OCI-LY1 (cell line): ENCODE measurements around the gene STARD7.

Experiments used
- H2AFZ ChIP-seq: fragments of 200-600 bp; sonication (generic), shearing (Covaris generic); 2 replicates; pipeline ENCODE4 v1.6.0; 2014; ENCODE audit warnings: antibody characterized with exemption, mild to moderate bottlenecking, low read length
- H3F3A ChIP-seq: fragments of 200-600 bp; sonication (generic), shearing (Covaris generic); 2 replicates; pipeline ENCODE4 v1.6.0; 2014; ENCODE audit warnings: mild to moderate bottlenecking, antibody characterized with exemption, low read length, moderate library complexity; ENCODE audit not compliant: insufficient read depth
- H3K27ac ChIP-seq: fragments of 200-600 bp; sonication (generic); 2 replicates; pipeline ENCODE4 v1.5.1; 2014; ENCODE audit warnings: low read length, mixed run types, mild to moderate bottlenecking, low read depth; ENCODE audit not compliant: poor library complexity, severe bottlenecking
- H3K27me3 ChIP-seq: fragments of 200-600 bp; sonication (generic); 2 replicates; pipeline ENCODE4 v1.6.0; 2014; ENCODE audit warnings: antibody characterized with exemption, mild to moderate bottlenecking, low read length, moderate library complexity; ENCODE audit not compliant: insufficient read depth
- H3K36me3 ChIP-seq: fragments of 200-600 bp; sonication (generic); 2 replicates; pipeline ENCODE4 v1.6.1; 2014; ENCODE audit warnings: mild to moderate bottlenecking, antibody characterized with exemption, low read length, moderate library complexity, mixed read lengths; ENCODE audit not compliant: insufficient read depth
- H3K4me1 ChIP-seq: fragments of 200-600 bp; sonication (generic); 2 replicates; pipeline ENCODE4 v1.5.1; 2014; ENCODE audit warnings: mild to moderate bottlenecking, low read length, moderate library complexity; ENCODE audit not compliant: insufficient read depth, severe bottlenecking
- H3K4me2 ChIP-seq: fragments of 200-600 bp; sonication (generic), shearing (Covaris generic); 2 replicates; pipeline ENCODE4 v1.6.1; 2014; ENCODE audit warnings: low read length
- H3K4me3 ChIP-seq: fragments of 200-600 bp; sonication (generic); 2 replicates; pipeline ENCODE4 v1.5.1; 2014; ENCODE audit warnings: low read length, low read depth, mild to moderate bottlenecking, mixed read lengths; ENCODE audit not compliant: poor library complexity, severe bottlenecking
- H3K79me2 ChIP-seq: fragments of 200-600 bp; shearing (Covaris generic); 2 replicates; pipeline ENCODE4 v1.6.1; 2016; ENCODE audit warnings: mixed run types, low read length, mixed read lengths; ENCODE audit not compliant: insufficient read depth
- H3K9ac ChIP-seq: fragments of 200-600 bp; sonication (generic), shearing (Covaris generic); 2 replicates; pipeline ENCODE4 v1.6.1; 2014; ENCODE audit warnings: mild to moderate bottlenecking, low read length, mixed read lengths
- H3K9me2 ChIP-seq: fragments of 200-600 bp; sonication (generic), shearing (Covaris generic); 2 replicates; pipeline ENCODE4 v1.6.1; 2014; ENCODE audit warnings: low read depth, mild to moderate bottlenecking, low read length, mixed read lengths
- H3K9me3 ChIP-seq: fragments of 200-600 bp; shearing (Covaris generic); 2 replicates; pipeline ENCODE4 v1.6.1; 2014; ENCODE audit warnings: low read length, mixed read lengths
- H4K20me1 ChIP-seq: fragments of 200-600 bp; sonication (generic), shearing (Covaris generic); 2 replicates; pipeline ENCODE4 v1.6.0; 2016; ENCODE audit warnings: mild to moderate bottlenecking, low read length; ENCODE audit not compliant: insufficient read depth
- EZH2 ChIP-seq: fragments of 200-600 bp; sonication (generic), shearing (Covaris generic); IDR thresholded peaks from 2 replicates; pipeline ENCODE4 v1.8.0; 2017; ENCODE audit warnings: borderline replicate concordance, mixed run types, mild to moderate bottlenecking, antibody characterized with exemption, low read length, moderate library complexity, mixed read lengths
- TF ChIP-seq, protein P1 (sequence below): fragments of 200-600 bp; sonication (generic), shearing (Covaris generic); IDR thresholded peaks from 2 replicates; pipeline ENCODE4 v1.5.1; 2017; ENCODE audit warnings: mild to moderate bottlenecking, antibody characterized with exemption, low read length, moderate library complexity, mixed read lengths

The STARD7 gene

DNA sequence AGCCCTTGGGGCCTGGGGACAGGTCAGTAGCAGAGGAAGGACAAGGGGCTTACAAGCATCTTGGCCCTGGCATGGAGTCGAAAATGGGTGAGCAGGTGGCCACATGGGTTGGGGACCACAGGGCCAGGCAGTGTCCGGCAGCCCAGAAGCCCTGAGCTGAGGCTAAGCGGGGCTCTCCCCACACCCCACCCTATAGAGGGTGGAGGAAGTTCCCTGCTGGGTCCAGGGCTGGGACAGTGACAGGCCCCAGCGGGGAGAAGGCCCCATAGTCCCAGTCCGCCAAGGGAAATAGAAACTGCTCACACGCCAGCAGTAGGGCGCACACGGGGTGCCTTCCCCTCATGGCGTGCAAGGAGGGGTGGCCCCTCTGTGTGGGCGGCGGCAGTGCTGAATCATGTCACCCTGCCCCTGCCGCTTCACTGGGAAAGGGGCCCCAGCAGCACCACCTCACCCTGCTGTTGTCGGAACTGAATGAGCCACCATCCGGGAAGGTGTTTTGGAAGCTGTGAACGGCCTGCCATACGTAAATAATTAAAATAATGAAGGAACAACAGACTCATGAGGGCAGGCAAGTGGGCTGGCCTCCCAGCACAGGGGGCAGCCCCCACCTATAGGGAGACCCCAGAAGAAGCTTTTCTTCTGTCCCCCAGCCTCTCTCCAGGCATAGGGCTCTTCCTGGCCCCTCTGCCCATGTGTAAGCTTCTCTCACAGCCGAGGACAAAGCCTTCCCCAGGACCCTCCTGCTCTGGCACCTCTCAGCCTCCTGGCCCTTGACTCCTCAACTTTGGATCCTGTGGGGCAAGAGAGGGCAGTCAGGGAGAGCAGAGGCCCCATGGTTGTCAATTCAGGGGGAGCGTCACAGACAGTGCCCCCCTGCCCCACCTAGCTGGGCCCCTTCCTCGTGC, 50.7 kb downstream of the STARD7 start:
- Histone ChIP-seq H3K36me3 (peaks cover 6% of the 10 kb centered on the region; the same call in 1 of the 2 replicates), H4K20me1 (no peaks in the 10 kb centered on the region), H3K9me2 (no peaks in the 10 kb centered on the region), H3F3A (peaks cover 3% of the 10 kb centered on the region; the same call in 1 of the 2 replicates), H2AFZ (no peak overlapping the region), H3K4me2 (no peak overlapping the region), H3K4me3 (no peak overlapping the region), H3K27ac (no peak overlapping the region), H3K79me2 (no peaks in the 10 kb centered on the region), H3K4me1 (peaks cover 13% of the 10 kb centered on the region), H3K9me3 (no peaks in the 10 kb centered on the region), H3K9ac (no peak overlapping the region), H3K27me3 (no peaks in the 10 kb centered on the region)
- TF ChIP-seq, protein P1, sequence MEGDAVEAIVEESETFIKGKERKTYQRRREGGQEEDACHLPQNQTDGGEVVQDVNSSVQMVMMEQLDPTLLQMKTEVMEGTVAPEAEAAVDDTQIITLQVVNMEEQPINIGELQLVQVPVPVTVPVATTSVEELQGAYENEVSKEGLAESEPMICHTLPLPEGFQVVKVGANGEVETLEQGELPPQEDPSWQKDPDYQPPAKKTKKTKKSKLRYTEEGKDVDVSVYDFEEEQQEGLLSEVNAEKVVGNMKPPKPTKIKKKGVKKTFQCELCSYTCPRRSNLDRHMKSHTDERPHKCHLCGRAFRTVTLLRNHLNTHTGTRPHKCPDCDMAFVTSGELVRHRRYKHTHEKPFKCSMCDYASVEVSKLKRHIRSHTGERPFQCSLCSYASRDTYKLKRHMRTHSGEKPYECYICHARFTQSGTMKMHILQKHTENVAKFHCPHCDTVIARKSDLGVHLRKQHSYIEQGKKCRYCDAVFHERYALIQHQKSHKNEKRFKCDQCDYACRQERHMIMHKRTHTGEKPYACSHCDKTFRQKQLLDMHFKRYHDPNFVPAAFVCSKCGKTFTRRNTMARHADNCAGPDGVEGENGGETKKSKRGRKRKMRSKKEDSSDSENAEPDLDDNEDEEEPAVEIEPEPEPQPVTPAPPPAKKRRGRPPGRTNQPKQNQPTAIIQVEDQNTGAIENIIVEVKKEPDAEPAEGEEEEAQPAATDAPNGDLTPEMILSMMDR, result no peak
- TF ChIP-seq EZH2, result no peak

DNA sequence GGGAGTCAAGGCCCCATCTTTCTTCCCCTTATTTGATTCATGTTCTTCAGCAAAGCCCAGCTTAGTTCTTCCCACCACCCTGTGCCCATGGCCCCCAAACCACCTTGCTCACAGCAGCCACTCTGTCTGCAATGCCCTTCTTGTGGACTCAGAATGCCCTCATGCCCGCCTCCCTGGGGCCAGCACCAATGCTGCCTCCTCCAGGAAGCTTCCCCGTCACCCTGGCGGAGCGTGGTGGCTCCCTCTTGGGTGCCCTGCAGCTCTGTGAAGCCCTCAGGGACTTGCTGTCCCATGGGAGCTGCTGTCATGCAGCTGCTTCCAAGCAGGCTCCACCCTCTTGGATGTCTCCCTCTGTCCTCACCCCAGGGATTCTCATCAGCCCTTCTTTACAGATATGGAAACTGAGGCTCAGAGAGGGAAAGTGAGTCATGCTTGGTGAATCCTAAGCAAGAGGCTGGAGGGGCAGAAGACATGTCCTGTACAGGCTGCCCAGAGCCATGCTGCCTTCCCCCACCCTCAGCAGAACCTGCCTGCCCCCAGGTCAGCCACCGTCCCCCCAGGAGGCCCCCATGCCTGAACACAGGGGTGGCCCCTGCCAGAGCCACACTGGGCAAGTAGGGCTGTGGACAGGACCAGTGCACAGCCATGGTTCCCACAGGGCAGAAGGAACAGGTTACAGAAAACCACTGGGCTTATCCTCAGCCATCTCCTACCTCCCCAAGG, 51.5 kb downstream of the STARD7 start:
- Histone ChIP-seq H3K4me2 (no peak overlapping the region), H3K27ac (no peak overlapping the region), H3K79me2 (no peaks in the 10 kb centered on the region), H3K4me1 (peaks cover 4% of the 10 kb centered on the region), H2AFZ (no peak overlapping the region), H3K9ac (no peak overlapping the region), H3K27me3 (no peaks in the 10 kb centered on the region), H3K9me2 (no peaks in the 10 kb centered on the region), H3F3A (no peaks in the 10 kb centered on the region), H3K4me3 (no peak overlapping the region), H4K20me1 (no peaks in the 10 kb centered on the region), H3K9me3 (no peaks in the 10 kb centered on the region), H3K36me3 (peaks cover 6% of the 10 kb centered on the region; the same call in 1 of the 2 replicates)
- TF ChIP-seq EZH2, result no peak
- TF ChIP-seq, protein P1, result no peak

DNA sequence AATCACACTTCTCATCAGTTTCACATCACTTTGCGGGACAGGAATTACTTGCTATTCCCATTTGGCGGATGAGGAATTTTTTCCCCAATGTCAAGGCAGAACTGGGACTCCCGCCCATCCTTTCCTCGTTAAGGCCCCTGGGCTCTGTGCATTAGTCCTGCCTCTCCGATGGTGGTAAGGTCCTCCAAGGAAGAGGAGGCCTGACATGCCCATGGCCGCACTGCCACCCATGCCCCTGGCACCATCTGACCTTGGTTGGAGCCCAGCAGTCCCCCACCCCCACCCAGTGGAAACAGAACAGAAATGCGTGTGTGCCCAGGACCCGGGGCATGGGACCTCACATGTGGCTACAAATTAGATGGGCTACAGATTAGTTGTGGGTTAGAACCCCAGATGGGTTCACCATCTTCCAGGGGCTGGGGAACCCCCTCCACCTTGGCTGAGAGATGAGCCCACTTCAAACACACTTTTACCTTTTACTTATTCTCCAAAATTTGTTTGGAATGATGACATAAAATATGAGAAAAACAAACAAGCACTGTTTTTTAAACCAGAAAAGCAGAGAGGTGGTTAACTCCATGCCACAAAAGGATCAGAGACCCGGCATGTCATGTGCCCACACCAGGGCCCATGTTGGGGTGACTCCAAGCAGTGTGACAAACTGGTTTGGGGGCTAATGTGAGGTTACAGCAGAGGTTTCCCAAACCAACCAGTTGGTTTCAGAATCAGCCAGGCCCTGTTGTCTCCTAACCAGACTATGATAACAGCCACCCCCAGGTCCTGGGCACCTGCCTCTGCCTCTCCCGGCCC, 52.4 kb downstream of the STARD7 start:
- Histone ChIP-seq H3K36me3 (peaks cover 6% of the 10 kb centered on the region; the same call in 1 of the 2 replicates), H3K4me1 (no peaks in the 10 kb centered on the region), H3K4me3 (no peak overlapping the region), H3K27ac (no peak overlapping the region), H3K9ac (no peak overlapping the region), H3K27me3 (no peaks in the 10 kb centered on the region), H3K9me2 (no peaks in the 10 kb centered on the region), H3F3A (no peaks in the 10 kb centered on the region), H2AFZ (no peak overlapping the region), H3K9me3 (no peaks in the 10 kb centered on the region), H3K4me2 (no peak overlapping the region), H3K79me2 (no peaks in the 10 kb centered on the region), H4K20me1 (no peaks in the 10 kb centered on the region)
- no peak for TF ChIP-seq EZH2
- TF ChIP-seq, protein P1, result no peak
